Measurements from ENCODE around the gene GYS2.
"Not testable (repeated sequence)": the region's sequence is repeated elsewhere in the genome, so short reads cannot be mapped to it uniquely, and the experiment has no call there.

The GYS2 gene

GRCh38 chr12:21600196-21600595 is 4.5 kb downstream of the GYS2 start:
- DNase-seq (ENCODE audit: low read depth) = no peak

GRCh38 chr12:21599143-21599999 is 5.3 kb downstream of the GYS2 start:
- no peak for DNase-seq (ENCODE audit: low read depth)

- DNase-seq (ENCODE audit: low read depth) = no peak
Observed at GRCh38 chr12:21598651-21599050, 6.0 kb downstream of the GYS2 start.

- DNase-seq (ENCODE audit: low read depth) = not testable (repeated sequence)
Observed at GRCh38 chr12:21595356-21595755, 9.3 kb downstream of the GYS2 start.

GRCh38 chr12:21585485-21585884 is 19.2 kb downstream of the GYS2 start:
- no peak for DNase-seq (ENCODE audit: low read depth)

- DNase-seq (ENCODE audit: low read depth) = not testable (repeated sequence)
Observed at GRCh38 chr12:21584403-21585182, 20.1 kb downstream of the GYS2 start.

- no peak for DNase-seq (ENCODE audit: low read depth)
Observed at GRCh38 chr12:21583587-21583986, 21.1 kb downstream of the GYS2 start.

GRCh38 chr12:21580748-21581516 is 23.7 kb downstream of the GYS2 start:
- no peak for DNase-seq (ENCODE audit: low read depth)

- DNase-seq (ENCODE audit: low read depth) = no peak
Observed at GRCh38 chr12:21577516-21577915, 27.1 kb downstream of the GYS2 start.

- no peak for DNase-seq (ENCODE audit: low read depth)
Observed at GRCh38 chr12:21576431-21576830, 28.2 kb downstream of the GYS2 start.

GRCh38 chr12:21573733-21574358 is 30.8 kb downstream of the GYS2 start:
- no peak for DNase-seq (ENCODE audit: low read depth)

- no peak for DNase-seq (ENCODE audit: low read depth)
Observed at GRCh38 chr12:21571046-21571445, 33.6 kb downstream of the GYS2 start.

- DNase-seq (ENCODE audit: low read depth) = no peak
Observed at GRCh38 chr12:21568115-21568514, 36.5 kb downstream of the GYS2 start.

- no peak for DNase-seq (ENCODE audit: low read depth)
Observed at GRCh38 chr12:21566907-21567394, 37.7 kb downstream of the GYS2 start.

GRCh38 chr12:21566223-21566906 is 38.3 kb downstream of the GYS2 start:
- no peak for DNase-seq (ENCODE audit: low read depth)

- DNase-seq (ENCODE audit: low read depth) = no peak
Observed at GRCh38 chr12:21562859-21563258, 41.8 kb downstream of the GYS2 start.

- DNase-seq (ENCODE audit: low read depth) = no peak
Observed at GRCh38 chr12:21561158-21561557, 43.5 kb downstream of the GYS2 start.

- DNase-seq (ENCODE audit: low read depth) = no peak
Observed at GRCh38 chr12:21559855-21560569, 44.6 kb downstream of the GYS2 start.

GRCh38 chr12:21558100-21558679 is 46.5 kb downstream of the GYS2 start:
- DNase-seq (ENCODE audit: low read depth) = no peak

- DNase-seq (ENCODE audit: low read depth) = no peak
Observed at GRCh38 chr12:21553329-21553675, 51.3 kb downstream of the GYS2 start.

Data from stimulated activated CD8-positive, alpha-beta memory T cell treated with anti-CD3 and anti-CD28 coated beads, Interleukin-15, amount 100 ng/mL, for 1 hour (primary cell).